Measurements from ENCODE around the gene CMIP. TPM values are rescaled to one million over a fixed set of nuclear protein-coding genes. Genes with fewer than 3 reads are reported as not detected.

Gene CMIP
- total RNA-seq, 1 experiment from 2014 or later = 53.6 TPM

DNA sequence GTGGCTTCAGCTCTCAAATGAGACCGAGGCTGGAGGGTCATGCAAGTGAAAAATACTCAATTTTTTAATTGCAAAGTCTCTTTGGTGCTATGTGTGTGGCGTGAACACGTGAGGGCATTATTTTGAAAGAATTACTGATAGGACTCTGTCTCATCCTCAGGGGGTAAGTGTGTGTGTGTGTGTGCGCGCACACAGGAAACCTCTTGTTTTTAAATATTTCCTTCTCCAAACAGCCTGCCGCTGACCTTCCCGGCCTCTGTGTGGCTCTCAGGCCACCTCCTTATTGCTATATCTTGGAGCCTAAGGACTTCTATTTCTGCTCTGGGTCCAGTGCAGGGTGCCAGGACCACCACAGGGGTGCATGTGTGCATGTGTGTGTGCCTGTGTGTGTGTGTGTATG lies 99.7 kb downstream of the CMIP start:
- Mint-ChIP-seq H3K9me3 (ENCODE audit: unreplicated experiment) (no peaks in the 10 kb centered on the region), H3K4me3 (ENCODE audit: unreplicated experiment) (no peak overlapping the region), H3K36me3 (ENCODE audit: insufficient read depth, unreplicated experiment) (no peaks in the 10 kb centered on the region), H3K27ac (ENCODE audit: low read depth, unreplicated experiment) (no peak overlapping the region), H3K27me3 (ENCODE audit: insufficient read depth, unreplicated experiment) (no peaks in the 10 kb centered on the region), H3K4me1 (ENCODE audit: insufficient read depth, unreplicated experiment) (peaks cover 9% of the 10 kb centered on the region)
- DNase-seq (ENCODE audit: unreplicated experiment) = no peak
- POLR2A ChIA-PET = no interaction called here
- TF ChIP-seq, protein P1, sequence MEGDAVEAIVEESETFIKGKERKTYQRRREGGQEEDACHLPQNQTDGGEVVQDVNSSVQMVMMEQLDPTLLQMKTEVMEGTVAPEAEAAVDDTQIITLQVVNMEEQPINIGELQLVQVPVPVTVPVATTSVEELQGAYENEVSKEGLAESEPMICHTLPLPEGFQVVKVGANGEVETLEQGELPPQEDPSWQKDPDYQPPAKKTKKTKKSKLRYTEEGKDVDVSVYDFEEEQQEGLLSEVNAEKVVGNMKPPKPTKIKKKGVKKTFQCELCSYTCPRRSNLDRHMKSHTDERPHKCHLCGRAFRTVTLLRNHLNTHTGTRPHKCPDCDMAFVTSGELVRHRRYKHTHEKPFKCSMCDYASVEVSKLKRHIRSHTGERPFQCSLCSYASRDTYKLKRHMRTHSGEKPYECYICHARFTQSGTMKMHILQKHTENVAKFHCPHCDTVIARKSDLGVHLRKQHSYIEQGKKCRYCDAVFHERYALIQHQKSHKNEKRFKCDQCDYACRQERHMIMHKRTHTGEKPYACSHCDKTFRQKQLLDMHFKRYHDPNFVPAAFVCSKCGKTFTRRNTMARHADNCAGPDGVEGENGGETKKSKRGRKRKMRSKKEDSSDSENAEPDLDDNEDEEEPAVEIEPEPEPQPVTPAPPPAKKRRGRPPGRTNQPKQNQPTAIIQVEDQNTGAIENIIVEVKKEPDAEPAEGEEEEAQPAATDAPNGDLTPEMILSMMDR (IDR thresholded peaks at IDR 0.05; ENCODE audit: unreplicated experiment) = no peak
- intact Hi-C loops (cut with micrococcal nuclease) = no loop called here
- CTCF ChIA-PET = no interaction called here
- no TSS peak for BruUV-seq (replicated peaks)

DNA sequence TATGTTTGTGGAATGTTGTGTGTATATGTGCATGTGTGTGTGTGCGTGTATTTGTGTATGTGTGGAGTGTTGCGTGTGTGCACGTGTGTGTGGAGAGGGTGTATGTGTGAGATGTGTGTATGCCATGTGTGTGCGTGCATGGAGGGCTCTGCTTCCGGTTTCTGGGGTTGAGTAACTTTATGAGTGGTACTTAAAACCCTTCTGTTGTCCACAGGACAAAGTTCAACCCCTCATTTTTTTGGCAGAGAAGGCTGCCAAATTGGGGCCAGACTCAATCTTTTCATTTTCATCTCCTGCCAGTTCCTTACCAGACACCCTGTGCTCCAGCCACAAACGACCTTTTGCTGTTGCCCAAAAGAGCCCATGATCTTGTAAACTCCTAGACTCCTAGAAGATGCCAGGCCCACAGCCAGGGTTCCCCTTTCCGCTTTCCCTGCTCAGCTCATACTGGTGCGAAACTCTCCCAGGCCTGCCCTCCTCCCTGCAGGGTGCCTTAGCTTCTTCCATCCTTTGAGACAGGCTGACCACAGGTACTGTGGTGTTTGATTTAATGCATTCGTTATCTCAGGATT lies 100.2 kb downstream of the CMIP start:
- CTCF ChIA-PET = interaction anchor here (0.6 kb wide), 1 partner anchor 194 kb away, joined by 3 read pairs; no protein-coding TSS in a partner anchor
- TF ChIP-seq, protein P1 (IDR thresholded peaks at IDR 0.05; ENCODE audit: unreplicated experiment) = no peak
- no TSS peak for BruUV-seq (replicated peaks)
- Mint-ChIP-seq H3K27me3 (ENCODE audit: insufficient read depth, unreplicated experiment) (no peaks in the 10 kb centered on the region), H3K9me3 (ENCODE audit: unreplicated experiment) (no peaks in the 10 kb centered on the region), H3K4me1 (ENCODE audit: insufficient read depth, unreplicated experiment) (peaks cover 4% of the 10 kb centered on the region), H3K27ac (ENCODE audit: low read depth, unreplicated experiment) (no peak overlapping the region), H3K36me3 (ENCODE audit: insufficient read depth, unreplicated experiment) (no peaks in the 10 kb centered on the region), H3K4me3 (ENCODE audit: unreplicated experiment) (no peak overlapping the region)
- intact Hi-C loops (cut with micrococcal nuclease) = no loop called here
- POLR2A ChIA-PET = interaction anchor here (1.3 kb wide), 1 partner anchor 18 kb away, joined by 3 read pairs; no protein-coding TSS in a partner anchor
- DNase-seq (ENCODE audit: unreplicated experiment) = no peak

- H3K9me3 Mint-ChIP-seq (ENCODE audit: unreplicated experiment) = no peaks in the 10 kb centered on the region
- CTCF ChIA-PET = interaction anchor here (0.5 to 0.6 kb wide), 3 partner anchors 19 to 194 kb away, joined by 3 to 4 read pairs (median 3); no protein-coding TSS in a partner anchor
- H3K27me3 Mint-ChIP-seq (ENCODE audit: insufficient read depth, unreplicated experiment) = no peaks in the 10 kb centered on the region
- no peak for DNase-seq (ENCODE audit: unreplicated experiment)
- BruUV-seq (replicated peaks) = no TSS peak
- H3K4me1 Mint-ChIP-seq (ENCODE audit: insufficient read depth, unreplicated experiment) = peaks cover 4% of the 10 kb centered on the region
- no peak overlapping the region for H3K4me3 Mint-ChIP-seq (ENCODE audit: unreplicated experiment)
- intact Hi-C loops (cut with micrococcal nuclease) = no loop called here
- no peak overlapping the region for H3K27ac Mint-ChIP-seq (ENCODE audit: low read depth, unreplicated experiment)
- no peaks in the 10 kb centered on the region for H3K36me3 Mint-ChIP-seq (ENCODE audit: insufficient read depth, unreplicated experiment)
- TF ChIP-seq, protein P1 (IDR thresholded peaks at IDR 0.05; ENCODE audit: unreplicated experiment) = no peak
- POLR2A ChIA-PET = interaction anchor here (1.3 kb wide), 1 partner anchor 19 kb away, joined by 3 read pairs; no protein-coding TSS in a partner anchor
These were observed 101.1 kb downstream of the CMIP start for GRCh38 chr16:81545470-81546250.

DNA sequence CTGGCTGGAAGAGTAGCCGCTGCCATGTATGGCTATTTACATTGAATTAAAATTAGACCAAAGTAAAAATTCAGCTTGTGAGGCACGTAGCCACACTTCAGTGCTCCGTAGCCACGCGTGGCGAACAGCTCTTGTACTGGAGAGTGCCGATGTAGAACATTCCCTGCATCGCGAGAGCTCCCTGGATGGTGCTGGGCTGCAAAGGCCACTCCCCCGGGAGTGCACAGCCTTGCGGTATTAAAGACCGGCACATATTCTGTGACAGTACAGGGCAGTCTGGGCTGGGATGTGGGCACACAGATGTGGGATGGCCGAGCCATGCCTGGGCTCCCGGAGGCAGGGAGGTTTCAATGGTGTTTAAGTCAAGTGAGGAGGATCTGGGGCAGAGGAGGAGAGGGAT lies 102.2 kb downstream of the CMIP start:
- peak overlapping the region; percentile 31 for H3K27ac Mint-ChIP-seq (ENCODE audit: low read depth, unreplicated experiment)
- DNase-seq (ENCODE audit: unreplicated experiment) = no peak
- BruUV-seq (replicated peaks) = no TSS peak
- no peak overlapping the region for H3K4me3 Mint-ChIP-seq (ENCODE audit: unreplicated experiment)
- no peaks in the 10 kb centered on the region for H3K9me3 Mint-ChIP-seq (ENCODE audit: unreplicated experiment)
- no peaks in the 10 kb centered on the region for H3K36me3 Mint-ChIP-seq (ENCODE audit: insufficient read depth, unreplicated experiment)
- TF ChIP-seq, protein P1 (IDR thresholded peaks at IDR 0.05; ENCODE audit: unreplicated experiment) = no peak
- ChIA-PET CTCF (interaction anchor here (0.7 to 1.2 kb wide), 2 partner anchors 75 to 104 kb away, joined by 3 read pairs; no protein-coding TSS in a partner anchor), POLR2A (interaction anchor here (0.5 kb wide), 1 partner anchor 38 kb away, joined by 4 read pairs; no protein-coding TSS in a partner anchor)
- H3K27me3 Mint-ChIP-seq (ENCODE audit: insufficient read depth, unreplicated experiment) = no peaks in the 10 kb centered on the region
- intact Hi-C loops (cut with micrococcal nuclease) = no loop called here
- peaks cover 9% of the 10 kb centered on the region for H3K4me1 Mint-ChIP-seq (ENCODE audit: insufficient read depth, unreplicated experiment)
